CD4-positive, alpha-beta T cell treated with Interleukin-2 at 100 ng/mL for 4 hours (primary cell): ENCODE results near the gene PTPN14.

Experiments used
- DNase-seq: peaks from one replicate; pipeline ENCODE4 v3.0.0-alpha.2; 2020; ENCODE audit warnings: low spot score

PTPN14 gene

DNA sequence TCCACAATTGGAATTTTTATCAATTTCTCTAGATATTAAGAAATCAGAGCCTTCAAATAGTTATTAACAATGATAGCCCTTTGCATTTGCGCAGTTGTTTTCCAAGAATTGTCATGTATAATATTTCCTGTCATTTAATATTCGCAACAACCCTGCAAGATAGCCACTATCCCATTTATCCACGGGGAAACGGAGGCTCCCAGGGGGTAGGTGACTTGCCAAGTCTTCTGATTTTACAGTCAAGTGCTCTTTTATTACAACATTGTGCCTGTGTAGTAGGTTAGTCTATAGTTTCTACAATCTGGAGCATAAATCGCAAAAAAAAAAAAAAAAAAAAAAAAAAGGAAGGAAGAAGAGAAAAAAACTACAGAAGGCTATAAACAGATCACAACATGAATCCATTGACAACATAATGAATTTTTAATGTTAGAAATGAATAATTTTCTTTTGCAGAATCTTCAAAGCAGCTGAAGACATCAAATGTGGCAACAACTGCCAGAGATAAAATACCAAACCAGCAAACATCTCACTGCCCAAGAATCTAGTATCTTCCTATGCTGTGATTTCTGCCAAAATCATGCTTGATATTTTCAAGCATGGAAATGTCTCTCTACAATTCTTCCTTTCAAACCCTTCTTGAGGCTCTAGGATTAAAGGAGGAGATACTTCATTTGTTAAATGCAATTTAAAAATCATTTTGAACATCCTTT lies 125.5 kb downstream of the PTPN14 start:
- DNase-seq, result no peak

- DNase-seq, result no peak
Observed at GRCh38 chr1:214425101-214425500, 126.3 kb downstream of the PTPN14 start.

GRCh38 chr1:214423045-214423444 lies 128.4 kb downstream of the PTPN14 start:
- DNase-seq, result no peak

DNA sequence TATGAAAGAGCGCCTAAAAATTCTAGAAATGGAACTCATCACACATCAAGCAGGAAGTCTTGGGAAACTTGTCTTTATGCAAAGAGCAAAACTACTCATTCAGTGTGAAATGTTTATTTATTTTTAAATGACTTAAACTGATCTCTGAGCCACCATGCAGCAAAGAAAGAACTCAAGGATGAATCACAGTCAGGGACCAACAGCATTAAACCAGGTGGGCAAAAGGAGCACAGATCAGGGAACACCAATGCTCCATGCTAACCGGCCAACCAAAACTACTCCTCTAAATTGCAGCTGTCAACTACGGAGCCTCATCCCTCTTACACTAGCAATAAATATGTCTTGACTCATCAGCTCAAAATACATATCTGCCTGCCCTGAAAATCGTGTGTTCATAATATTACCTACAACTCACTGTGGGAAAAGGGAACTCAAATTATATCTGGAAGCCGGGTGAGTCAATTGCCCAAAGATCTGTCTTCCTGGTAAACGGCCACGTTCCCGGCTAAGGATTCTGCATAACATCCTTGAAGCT lies 129.2 kb downstream of the PTPN14 start:
- no peak for DNase-seq

GRCh38 chr1:214420833-214421232 lies 130.6 kb downstream of the PTPN14 start:
- DNase-seq, result no peak

GRCh38 chr1:214420341-214420740 lies 131.1 kb downstream of the PTPN14 start:
- DNase-seq, result no peak

- DNase-seq, result no peak
Observed at GRCh38 chr1:214419650-214420049, 131.8 kb downstream of the PTPN14 start.

DNA sequence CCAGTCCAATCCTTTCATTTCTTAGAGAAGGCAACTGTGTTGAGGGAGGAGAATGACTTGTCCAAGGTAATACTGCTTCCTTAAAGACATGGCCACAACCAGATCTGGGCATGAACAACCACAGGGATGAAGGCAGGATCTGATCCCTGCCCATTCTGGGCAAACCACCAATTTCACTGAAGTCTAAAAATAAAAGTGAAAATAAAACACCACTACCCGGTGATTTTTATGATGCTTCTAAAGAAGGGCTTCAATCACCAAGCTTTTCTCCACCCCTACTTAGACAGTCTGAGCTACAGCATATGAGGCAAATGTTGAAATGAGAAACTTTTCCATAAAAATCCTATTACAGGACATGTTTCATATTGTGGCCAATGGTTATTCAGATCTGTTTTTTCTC lies 133.0 kb downstream of the PTPN14 start:
- no peak for DNase-seq

DNA sequence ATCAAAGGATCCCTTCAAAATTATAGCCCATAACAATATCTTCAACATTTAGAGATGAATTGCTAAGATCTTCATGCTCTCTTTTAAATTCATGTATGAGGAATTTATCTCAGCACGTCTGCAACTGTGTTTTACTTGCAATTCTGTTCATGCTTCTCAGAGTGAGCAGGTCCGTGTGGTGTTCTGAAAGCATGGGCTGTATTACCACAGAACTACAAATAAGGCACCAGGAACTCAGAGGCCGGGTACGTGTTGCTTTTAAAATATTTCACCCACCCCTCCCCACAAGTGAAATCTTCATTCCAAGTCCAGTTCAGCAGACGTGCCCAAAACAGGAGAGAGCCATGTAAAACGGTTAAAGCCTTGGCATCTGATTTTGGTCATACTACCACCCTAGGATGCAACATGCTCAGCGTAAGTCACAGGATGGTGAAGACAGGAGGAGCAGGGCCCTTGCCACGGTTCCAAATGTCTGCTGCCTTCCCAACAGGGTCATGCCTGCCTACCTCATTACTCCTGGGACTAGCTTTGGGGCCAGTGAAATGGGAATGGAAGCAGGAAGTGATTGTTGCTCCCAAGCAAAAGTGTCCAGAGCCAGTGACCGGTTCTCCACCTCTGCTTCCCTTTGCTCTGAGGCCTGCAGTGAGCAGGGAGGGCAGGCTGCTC lies 133.7 kb downstream of the PTPN14 start:
- DNase-seq, result no peak

DNA sequence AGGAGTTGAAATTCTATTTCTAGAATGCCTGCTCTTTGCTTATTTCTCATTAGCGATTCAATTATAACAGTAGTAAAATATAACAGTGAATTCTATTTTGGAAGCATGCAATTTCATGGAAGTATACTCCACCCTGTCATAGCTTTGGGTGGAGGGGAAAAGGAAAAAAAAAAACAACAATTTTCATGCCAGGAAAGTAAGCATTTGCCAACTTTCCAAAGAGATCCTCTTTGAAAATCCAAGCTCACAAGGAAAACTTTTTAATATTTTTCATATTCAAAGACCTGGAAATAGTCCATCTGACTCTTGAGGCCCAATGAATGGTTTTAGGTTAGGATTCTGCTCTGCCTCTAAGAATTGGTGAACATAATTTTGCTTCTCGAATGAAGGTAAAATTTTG lies 134.5 kb downstream of the PTPN14 start:
- DNase-seq, result no peak

- no peak for DNase-seq
Observed at GRCh38 chr1:214416417-214416816, 135.0 kb downstream of the PTPN14 start.

- DNase-seq, result no peak
Observed at GRCh38 chr1:214415131-214415530, 136.3 kb downstream of the PTPN14 start.

- DNase-seq, result no peak
Observed at GRCh38 chr1:214414691-214415090, 136.7 kb downstream of the PTPN14 start.

- no peak for DNase-seq
Observed at GRCh38 chr1:214413315-214413714, 138.1 kb downstream of the PTPN14 start.

GRCh38 chr1:214404571-214405213 lies 146.7 kb downstream of the PTPN14 start:
- DNase-seq, result no peak

DNA sequence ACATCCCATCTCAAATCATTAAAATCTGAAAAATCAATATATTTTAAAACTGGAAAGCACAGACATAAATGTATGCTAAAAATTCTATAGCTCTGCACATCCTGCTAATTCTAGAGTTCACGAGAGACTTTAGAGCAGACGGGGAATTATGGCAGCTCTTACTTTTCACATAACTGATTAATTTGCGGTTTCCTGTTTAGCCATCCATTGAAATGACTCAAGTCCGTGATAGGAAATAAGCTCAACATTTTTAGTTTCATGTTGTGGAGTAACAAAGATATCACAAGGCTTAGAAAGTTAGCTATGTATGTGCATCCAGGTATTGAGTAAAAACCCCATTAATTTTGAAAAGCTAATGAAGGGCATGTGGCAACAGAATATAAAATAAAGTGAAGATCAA lies 147.2 kb downstream of the PTPN14 start:
- DNase-seq, result no peak

- DNase-seq, result no peak
Observed at GRCh38 chr1:214403431-214403830, 148.0 kb downstream of the PTPN14 start.

GRCh38 chr1:214402613-214403083 lies 148.8 kb downstream of the PTPN14 start:
- no peak for DNase-seq

DNA sequence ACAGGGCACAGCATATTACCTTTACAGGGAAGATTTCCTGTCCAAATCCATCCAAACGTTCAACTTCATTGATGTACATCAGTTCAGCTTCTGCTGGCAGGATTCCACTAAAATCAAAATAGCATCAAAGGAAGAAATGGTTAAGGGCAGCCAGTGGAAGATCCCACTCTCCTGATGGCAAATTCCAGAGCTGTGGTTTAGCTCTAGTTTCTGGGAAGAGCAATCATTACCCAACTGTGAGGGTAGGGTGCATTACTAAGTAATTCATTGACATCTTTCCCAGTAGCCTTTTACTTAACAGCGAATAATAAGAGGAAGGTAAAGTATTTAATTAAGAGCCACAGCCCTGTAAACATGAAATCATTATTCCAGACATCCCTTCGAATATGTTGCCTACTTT lies 149.7 kb downstream of the PTPN14 start:
- no peak for DNase-seq

GRCh38 chr1:214400131-214400530 lies 151.3 kb downstream of the PTPN14 start:
- DNase-seq, result no peak

- no peak for DNase-seq
Observed at GRCh38 chr1:214398490-214398889, 152.9 kb downstream of the PTPN14 start.

GRCh38 chr1:214397497-214397896 lies 153.9 kb downstream of the PTPN14 start:
- no peak for DNase-seq

- DNase-seq, result no peak
Observed at GRCh38 chr1:214396330-214396729, 155.1 kb downstream of the PTPN14 start.
